AG09319 (cell line): ENCODE results near the gene LPAR3.
A peak's percentile ranks its signal among the peaks of the same experiment; 100 is the strongest.

Experiments
- DNase-seq: peaks from one replicate; pipeline ENCODE4 v3.0.0-alpha.2; 2010; ENCODE audit warnings: low read depth; ENCODE audit errors: extremely low read depth
- TF ChIP-seq, protein P1 (sequence below): IDR thresholded peaks from 2 replicates; pipeline ENCODE4 v1.5.1; 2011; ENCODE audit warnings: low read depth, mild to moderate bottlenecking, inconsistent platforms, low read length, moderate library complexity

Gene LPAR3

DNA sequence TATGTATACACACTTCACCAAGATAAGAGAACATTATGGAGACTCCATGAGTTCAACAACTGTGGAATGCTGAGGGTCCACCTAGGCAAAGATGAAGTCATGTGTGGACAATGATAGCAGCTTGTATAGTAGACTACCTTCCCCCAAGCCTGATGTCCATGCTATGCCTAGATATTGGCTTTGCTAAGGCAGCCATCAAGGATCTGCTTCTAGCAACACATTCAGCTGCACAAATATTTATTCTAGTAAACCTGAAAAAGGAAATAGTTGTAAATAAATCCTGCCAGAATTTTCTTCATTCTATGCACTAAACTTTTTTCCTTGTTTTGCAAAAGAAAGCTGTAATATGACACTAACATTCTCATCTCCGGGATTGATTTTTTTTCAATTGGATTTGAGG lies 7.0 kb upstream of the LPAR3 start:
- TF ChIP-seq, protein P1, sequence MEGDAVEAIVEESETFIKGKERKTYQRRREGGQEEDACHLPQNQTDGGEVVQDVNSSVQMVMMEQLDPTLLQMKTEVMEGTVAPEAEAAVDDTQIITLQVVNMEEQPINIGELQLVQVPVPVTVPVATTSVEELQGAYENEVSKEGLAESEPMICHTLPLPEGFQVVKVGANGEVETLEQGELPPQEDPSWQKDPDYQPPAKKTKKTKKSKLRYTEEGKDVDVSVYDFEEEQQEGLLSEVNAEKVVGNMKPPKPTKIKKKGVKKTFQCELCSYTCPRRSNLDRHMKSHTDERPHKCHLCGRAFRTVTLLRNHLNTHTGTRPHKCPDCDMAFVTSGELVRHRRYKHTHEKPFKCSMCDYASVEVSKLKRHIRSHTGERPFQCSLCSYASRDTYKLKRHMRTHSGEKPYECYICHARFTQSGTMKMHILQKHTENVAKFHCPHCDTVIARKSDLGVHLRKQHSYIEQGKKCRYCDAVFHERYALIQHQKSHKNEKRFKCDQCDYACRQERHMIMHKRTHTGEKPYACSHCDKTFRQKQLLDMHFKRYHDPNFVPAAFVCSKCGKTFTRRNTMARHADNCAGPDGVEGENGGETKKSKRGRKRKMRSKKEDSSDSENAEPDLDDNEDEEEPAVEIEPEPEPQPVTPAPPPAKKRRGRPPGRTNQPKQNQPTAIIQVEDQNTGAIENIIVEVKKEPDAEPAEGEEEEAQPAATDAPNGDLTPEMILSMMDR, result no peak
- DNase-seq, result no peak

DNA sequence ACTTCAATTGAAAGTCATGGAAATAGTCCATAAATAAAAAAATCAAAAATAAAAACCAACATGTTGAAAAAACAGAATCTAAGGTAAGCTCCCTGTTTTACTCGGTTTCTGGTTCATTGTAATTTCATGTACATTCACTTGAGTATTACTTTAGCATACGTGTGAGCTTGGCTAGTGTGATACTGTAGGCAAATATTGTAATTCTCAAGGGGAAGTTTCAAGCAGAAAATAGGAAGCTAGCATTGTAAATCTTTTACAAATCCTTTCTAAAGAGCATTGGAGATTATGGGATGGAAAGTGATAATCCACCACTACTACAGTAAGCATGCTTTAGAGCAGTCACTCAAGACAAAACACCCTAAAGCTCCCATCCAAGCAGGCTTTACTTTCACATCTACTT lies 3.3 kb upstream of the LPAR3 start:
- no peak for DNase-seq
- TF ChIP-seq, protein P1, result no peak

DNA sequence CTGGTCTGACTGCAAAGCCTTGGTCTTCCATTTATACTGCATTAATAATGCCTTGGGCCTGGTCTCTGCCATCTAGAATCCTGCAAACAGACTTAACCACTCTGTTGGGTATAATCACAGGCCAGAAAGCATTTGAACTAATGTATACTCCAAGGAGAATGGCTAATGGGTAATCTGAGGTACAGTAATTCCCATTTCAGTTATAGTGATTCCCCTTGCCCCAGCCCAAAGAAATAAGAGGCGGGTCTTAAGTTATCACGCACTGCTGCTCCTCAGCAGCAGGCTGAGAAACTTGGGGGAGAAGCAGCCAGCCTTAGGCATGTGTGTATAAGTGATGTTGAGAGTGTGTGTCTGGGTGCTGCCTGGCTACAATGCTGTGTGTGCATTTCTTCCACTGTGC lies 2.4 kb downstream of the LPAR3 start:
- TF ChIP-seq, protein P1, result no peak

DNA sequence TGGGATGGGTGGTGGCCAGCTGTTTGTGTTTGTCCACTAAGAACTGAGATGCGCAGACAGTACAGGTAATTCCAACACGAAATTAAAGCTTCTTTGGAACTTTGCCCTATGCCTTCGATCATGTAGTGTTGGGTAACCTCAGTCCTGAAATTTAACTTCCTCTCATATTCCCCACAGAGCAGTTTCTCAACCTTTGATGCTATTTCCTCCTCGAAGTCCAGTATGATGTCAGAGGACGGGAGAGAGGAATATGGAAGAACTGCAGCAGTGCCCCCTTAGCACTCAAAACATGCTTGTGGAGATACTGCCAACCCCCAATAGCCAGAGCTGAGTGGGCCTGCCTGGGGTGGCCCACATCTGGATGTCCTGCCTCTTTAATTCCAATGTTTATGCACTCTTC lies 3.6 kb downstream of the LPAR3 start:
- no peak for DNase-seq
- TF ChIP-seq, protein P1, result no peak

More for the DNA sequence above, 2.4 kb downstream of the LPAR3 start:
- DNase-seq, result no peak

DNA sequence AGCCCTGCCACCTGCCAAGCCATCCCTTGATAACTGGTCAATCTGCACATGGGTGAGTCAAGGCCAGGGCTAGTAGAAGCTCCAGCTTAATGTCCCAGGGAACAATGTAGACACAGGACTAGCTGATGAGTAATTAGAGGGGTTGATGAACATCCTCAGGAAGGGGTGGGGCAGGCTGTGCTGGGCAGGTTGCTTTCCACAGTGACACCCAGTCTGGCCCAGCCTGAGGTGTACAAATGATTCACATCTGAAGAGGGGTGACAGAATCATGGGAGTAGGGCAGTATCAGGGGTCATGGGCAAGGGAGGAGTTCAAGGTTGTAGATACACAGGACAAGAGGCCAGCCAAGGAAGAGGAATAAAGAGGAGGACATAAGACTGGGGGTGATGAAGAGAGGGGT lies 4.3 kb downstream of the LPAR3 start:
- TF ChIP-seq, protein P1, result no peak
- DNase-seq, result no peak

DNA sequence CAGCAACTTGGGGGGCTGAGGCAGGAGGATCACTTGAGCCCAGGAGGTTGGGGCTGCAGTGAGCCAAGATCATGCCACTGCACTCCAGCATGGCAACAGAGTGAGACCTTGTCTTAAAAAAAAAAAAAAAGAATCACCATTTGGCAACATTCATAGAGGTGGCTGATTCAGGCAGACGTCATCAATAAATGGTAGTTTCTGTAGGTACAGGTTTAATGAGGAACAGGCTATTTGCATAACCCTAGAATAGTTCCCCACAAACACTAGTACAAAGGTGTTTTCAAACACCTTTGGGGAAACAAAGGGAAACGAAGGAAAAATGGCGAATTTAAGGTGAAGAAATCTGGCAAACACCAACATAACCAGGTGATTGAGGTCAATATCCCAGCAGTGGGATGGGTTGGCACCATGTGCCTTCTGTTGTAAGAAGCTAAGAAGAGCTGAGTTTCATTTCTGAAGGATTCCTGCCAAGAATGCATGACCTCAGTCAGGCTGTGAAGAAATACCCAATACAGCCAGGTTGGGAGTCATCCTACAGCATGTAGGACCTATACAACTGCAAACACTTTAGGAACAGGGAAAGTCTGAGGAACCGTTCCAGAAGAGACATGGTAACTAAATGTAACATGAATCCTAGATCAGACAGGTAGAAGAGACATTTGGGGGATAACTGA lies 5.6 kb downstream of the LPAR3 start:
- DNase-seq, result peak; percentile 18
- TF ChIP-seq, protein P1, result no peak

DNA sequence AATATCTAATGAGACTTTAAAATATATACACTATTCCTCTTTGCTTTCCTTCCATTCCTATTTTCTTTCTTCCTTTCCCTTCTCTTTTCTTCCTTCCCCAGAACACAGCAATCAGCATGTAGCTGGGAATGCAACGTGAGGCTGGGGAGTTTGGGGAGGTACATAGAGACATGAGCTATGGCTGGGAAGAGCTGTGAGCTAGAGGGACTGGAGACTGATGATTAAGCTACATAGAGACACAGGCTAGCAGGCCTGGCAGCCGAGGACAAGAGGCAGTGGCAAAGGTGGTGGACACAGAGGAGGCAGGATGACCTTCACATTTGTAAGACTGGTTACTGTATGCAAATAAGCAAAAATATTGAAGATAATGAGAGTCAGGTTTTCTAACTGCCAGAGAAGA lies 7.5 kb downstream of the LPAR3 start:
- DNase-seq, result no peak
- TF ChIP-seq, protein P1, result no peak
